ENCODE results near the gene MORN4.

The MORN4 gene

GRCh38 chr10:97648562-97649404 is 15.5 kb upstream of the MORN4 start (continued):
- no peak for TF ChIP-seq ZNF404 (tag by site-specific recombination; IDR thresholded peaks at IDR 0.05)
- TF ChIP-seq SP7 (tag by site-specific recombination; IDR thresholded peaks at IDR 0.05) = peak; percentile 59; the same call in 1 of the 2 replicates

GRCh38 chr10:97647556-97647955 is 14.3 kb upstream of the MORN4 start:
- Histone ChIP-seq H3K9me3 (ENCODE audit: control insufficient read depth, insufficient read depth, low read depth, low read length) (no peaks in the 10 kb centered on the region), H3K36me3 (ENCODE audit: control insufficient read depth in 2 of 2, insufficient read depth in 1 of 2, low read length in 2 of 2) (peaks cover 11 to 54% of the 10 kb centered on the region in 2 experiments), H3K4me1 (ENCODE audit: control insufficient read depth, insufficient read depth, low read length) (no peaks in the 10 kb centered on the region; the same call in 1 of the 2 replicates), H3K4me3 (ENCODE audit: low read depth, low read length) (no peak overlapping the region), H3K27ac (ENCODE audit: extremely low read depth, low read depth, low read length) (no peak overlapping the region)
- ChIA-PET CTCF (no interaction called here), POLR2A (interaction anchor here (0.6 to 1.1 kb wide), 2 partner anchors 39 to 88 kb away, joined by 3 read pairs; no protein-coding TSS in a partner anchor)
- TF ChIP-seq ZNF747 (tag by site-specific recombination; IDR thresholded peaks at IDR 0.05) (no peak), REPIN1 (tag by site-specific recombination; IDR thresholded peaks at IDR 0.05; ENCODE audit: low read depth) (no peak), ZNF529 (tag by site-specific recombination; IDR thresholded peaks at IDR 0.05; ENCODE audit: insufficient replicate concordance) (no peak), BCL6B (tag by site-specific recombination; IDR thresholded peaks at IDR 0.05) (no peak), RBAK (tag by site-specific recombination; IDR thresholded peaks at IDR 0.05) (no peak), ZNF292 (tag by site-specific recombination; IDR thresholded peaks at IDR 0.05; ENCODE audit: borderline replicate concordance, low read depth) (no peak), ZNF324 (tag by site-specific recombination; IDR thresholded peaks at IDR 0.05) (no peak), ZNF623 (tag by site-specific recombination; IDR thresholded peaks at IDR 0.05) (no peak), ZNF18 (tag by site-specific recombination; IDR thresholded peaks at IDR 0.05) (no peak), TCF7L2 (IDR thresholded peaks at IDR 0.05; ENCODE audit: borderline replicate concordance, low read depth, low read length) (no peak), ZNF133 (tag by site-specific recombination; IDR thresholded peaks at IDR 0.05) (no peak), YY2 (tag by site-specific recombination; IDR thresholded peaks at IDR 0.05) (no peak), ZNF571 (tag by site-specific recombination; IDR thresholded peaks at IDR 0.05) (no peak), ZNF132 (tag by site-specific recombination; IDR thresholded peaks at IDR 0.05; ENCODE audit: borderline replicate concordance) (no peak), ZNF76 (tag by site-specific recombination; IDR thresholded peaks at IDR 0.05; ENCODE audit: borderline replicate concordance, low read depth) (no peak)

- peaks cover 2% of the 10 kb centered on the region; the same call in 1 of the 2 replicates for H3K4me1 ChIP-seq (ENCODE audit: control insufficient read depth, insufficient read depth, low read length)
- CTCF ChIA-PET = interaction anchor here (0.5 to 1.1 kb wide), 2 partner anchors 31 to 91 kb away, joined by 3 to 10 read pairs; no protein-coding TSS in a partner anchor
- peaks cover 11 to 33% of the 10 kb centered on the region in 2 experiments for H3K36me3 ChIP-seq (ENCODE audit: control insufficient read depth in 2 of 2, insufficient read depth in 1 of 2, low read length in 2 of 2)
- H3K27ac ChIP-seq (ENCODE audit: extremely low read depth, low read depth, low read length) = no peak overlapping the region
- H3K9me3 ChIP-seq (ENCODE audit: control insufficient read depth, insufficient read depth, low read depth, low read length) = no peaks in the 10 kb centered on the region
- H3K4me3 ChIP-seq (ENCODE audit: low read depth, low read length) = no peak overlapping the region
- POLR2A ChIA-PET = interaction anchor here (0.7 kb wide), 1 partner anchor 595 kb away, joined by 5 read pairs; no protein-coding TSS in a partner anchor
- TF ChIP-seq MYNN (tag by site-specific recombination; IDR thresholded peaks at IDR 0.05; ENCODE audit: borderline replicate concordance) (no peak), ZNF366 (tag by site-specific recombination; conservative IDR thresholded peaks at IDR 0.05) (no peak), ZNF174 (tag by site-specific recombination; IDR thresholded peaks at IDR 0.05) (no peak), ZNF394 (tag by site-specific recombination; IDR thresholded peaks at IDR 0.05; ENCODE audit: borderline replicate concordance) (no peak), ZNF324 (tag by site-specific recombination; IDR thresholded peaks at IDR 0.05) (no peak), ZNF792 (tag by site-specific recombination; IDR thresholded peaks at IDR 0.05) (no peak), SP3 (tag by site-specific recombination; IDR thresholded peaks at IDR 0.05) (no peak), ZNF280D (tag by site-specific recombination; IDR thresholded peaks at IDR 0.05) (no peak), ZNF624 (tag by site-specific recombination; IDR thresholded peaks at IDR 0.05) (no peak), ZBTB1 (tag by site-specific recombination; IDR thresholded peaks at IDR 0.05) (no peak), ZNF785 (tag by site-specific recombination; IDR thresholded peaks at IDR 0.05) (no peak)
Measured at GRCh38 chr10:97644936-97645335, 11.6 kb upstream of the MORN4 start.
